NCI-H1930 (cell line): Measurements from ENCODE around the gene CHRFAM7A.
"Not testable (repeated sequence)": the region's sequence is repeated elsewhere in the genome, so short reads cannot be mapped to it uniquely, and the experiment has no call there.

Experiments
- DNase-seq, 2 experiments: peaks; one replicate each; lab custom pipeline; 2025; lab: John Stamatoyannopoulos, UW

Gene CHRFAM7A

GRCh38 chr15:30392766-30393663 lies at the start of gene CHRFAM7A:
Gene CHRFAM7A (minus strand): TSS chr15:30393540. CDS start chr15:30383351, 10,189 bp downstream.
- not testable (repeated sequence) for DNase-seq

- not testable (repeated sequence) for DNase-seq
These were observed 45.0 kb upstream of the CHRFAM7A start for GRCh38 chr15:30438348-30438747.

GRCh38 chr15:30435878-30436277 lies 42.5 kb upstream of the CHRFAM7A start:
- DNase-seq: not testable (repeated sequence)

DNA sequence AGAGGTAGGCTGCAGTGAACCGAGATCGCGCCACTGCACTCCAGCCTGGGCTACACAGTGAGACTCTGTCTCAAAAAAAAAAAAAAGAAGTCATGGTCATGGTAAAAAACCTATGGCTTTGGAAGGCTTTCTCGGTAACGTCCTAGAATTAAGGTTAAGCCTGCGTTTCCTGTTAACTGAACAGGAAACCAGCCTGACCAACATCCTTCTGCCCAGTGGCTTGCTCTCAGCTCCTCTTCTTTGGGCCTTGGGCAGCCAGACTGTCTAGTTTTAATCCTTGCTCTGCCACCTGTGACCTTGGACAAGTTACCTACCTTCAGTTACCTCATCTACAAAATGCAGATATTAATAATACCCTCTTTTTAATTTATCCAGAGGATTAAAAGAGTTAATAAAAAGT lies 27.4 kb upstream of the CHRFAM7A start:
- not testable (repeated sequence) for DNase-seq

- DNase-seq: not testable (repeated sequence)
These were observed 20.8 kb upstream of the CHRFAM7A start, which contains the start of gene GOLGA8R for GRCh38 chr15:30414160-30414559. Gene GOLGA8R (minus strand): TSS chr15:30414260. CDS start chr15:30414162, 98 bp downstream.

DNA sequence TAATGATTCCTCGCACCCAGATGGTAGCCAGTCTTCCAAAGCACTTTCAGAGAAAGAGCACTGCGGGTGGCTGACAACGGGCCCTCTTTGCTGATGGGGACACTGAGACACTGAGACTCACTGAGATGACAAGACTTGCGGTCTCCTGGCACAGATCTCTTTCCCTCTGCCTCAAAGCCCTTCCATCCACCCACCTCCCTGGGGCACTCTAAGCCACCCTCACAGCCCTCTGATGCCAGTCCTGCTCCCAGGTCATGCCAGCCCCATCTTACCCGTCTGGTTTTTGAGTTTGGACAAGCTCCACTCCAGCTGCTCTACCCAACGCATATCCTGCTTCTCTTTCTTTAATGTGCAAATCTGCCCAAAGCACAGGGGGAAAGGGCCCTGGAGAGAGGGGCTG lies 14.3 kb upstream of the CHRFAM7A start:
- not testable (repeated sequence) for DNase-seq

DNA sequence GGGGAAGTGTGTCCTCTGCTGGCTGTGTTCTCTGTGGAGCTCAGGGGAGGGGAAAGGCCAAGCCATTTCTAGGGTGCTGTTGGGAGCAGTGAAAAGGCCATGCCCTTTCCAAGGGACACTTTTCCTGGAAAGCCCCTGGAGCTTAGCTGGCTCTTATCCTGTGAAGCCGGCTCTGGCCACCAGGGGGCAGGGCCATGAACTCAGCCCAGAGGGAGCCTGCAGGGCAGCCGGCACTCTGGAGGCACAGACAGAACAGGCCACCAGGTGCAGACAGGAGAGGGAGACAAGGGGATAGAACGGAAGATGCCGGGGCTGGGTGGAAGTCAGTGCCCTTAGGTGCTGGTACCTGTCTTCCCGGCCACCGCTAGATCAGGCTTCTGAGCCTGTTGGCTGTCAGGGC lies 5.6 kb upstream of the CHRFAM7A start:
- DNase-seq: not testable (repeated sequence)

GRCh38 chr15:30393664-30393991 lies 288 bp upstream of the CHRFAM7A start:
- DNase-seq: not testable (repeated sequence)

DNA sequence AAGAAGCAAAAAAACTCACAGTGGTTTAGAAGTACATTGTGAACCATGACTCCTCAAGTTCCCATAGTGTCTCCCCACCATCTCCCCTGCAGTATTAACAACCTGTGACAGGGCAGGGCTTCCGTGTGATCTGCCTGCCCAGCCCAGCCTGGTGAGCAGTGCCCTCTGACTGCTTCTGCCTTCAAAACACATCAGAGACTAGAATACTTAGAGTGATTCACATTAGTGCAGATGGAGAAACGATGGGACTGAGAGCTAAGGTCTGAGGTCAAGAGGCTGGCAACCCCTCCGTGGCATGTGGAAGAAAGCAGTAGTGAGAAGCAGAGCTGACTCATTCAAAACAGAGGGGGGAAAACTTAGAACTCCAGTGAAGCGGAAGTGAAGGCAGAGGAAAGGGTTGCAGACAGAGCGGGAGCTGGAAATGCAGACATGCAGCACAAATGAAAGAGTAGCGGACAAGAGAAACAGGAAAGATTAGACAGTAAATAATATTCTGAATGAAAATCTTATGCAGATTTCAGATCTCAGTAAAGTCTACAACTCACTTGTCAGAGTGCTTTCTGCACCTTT lies 6.9 kb downstream of the CHRFAM7A start:
- not testable (repeated sequence) for DNase-seq

DNA sequence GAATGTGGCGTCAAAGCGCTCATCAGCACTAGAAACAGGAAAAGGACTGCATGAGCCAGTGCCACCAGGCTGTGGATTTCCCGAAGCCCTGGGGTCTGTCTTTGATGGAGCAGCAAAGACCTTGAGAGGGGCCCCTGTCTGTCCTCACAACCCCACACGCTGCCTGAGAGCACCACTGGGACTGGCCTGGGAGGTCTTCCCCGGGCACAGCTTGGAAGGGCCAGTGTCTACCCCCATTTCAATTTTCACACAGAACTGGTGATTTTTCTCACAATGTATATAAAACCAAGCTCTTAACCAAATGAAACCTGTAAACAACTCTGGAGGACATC lies 16.3 kb downstream of the CHRFAM7A start:
- DNase-seq: not testable (repeated sequence)

- not testable (repeated sequence) for DNase-seq
These were observed 16.8 kb downstream of the CHRFAM7A start for GRCh38 chr15:30376375-30377081.

- not testable (repeated sequence) for DNase-seq
These were observed 17.5 kb downstream of the CHRFAM7A start for GRCh38 chr15:30375872-30376271.

- DNase-seq: not testable (repeated sequence)
These were observed 18.5 kb downstream of the CHRFAM7A start for GRCh38 chr15:30374862-30375261.

DNA sequence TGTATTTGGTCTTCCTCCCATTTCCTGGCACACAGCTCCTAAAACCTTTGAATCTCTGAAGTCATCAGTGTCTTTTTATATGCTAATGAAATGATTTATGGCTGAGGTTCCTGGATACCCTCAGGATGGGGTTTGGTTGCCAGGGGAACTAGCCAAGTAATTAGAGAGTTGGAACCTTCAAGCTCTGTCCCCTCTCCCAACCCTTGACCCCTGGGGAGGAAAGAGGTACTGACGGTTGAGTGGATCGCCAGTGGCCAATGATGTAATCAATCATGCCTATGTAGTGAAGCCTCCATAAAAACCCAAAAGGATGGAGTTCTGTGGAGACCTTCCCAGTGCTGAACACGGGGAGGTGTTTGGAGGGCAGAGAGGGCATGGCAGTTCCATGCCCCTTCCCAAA lies 25.1 kb downstream of the CHRFAM7A start:
- DNase-seq: not testable (repeated sequence)

GRCh38 chr15:30367246-30367645 lies 26.1 kb downstream of the CHRFAM7A start:
- DNase-seq: not testable (repeated sequence)

- not testable (repeated sequence) for DNase-seq
These were observed 31.9 kb downstream of the CHRFAM7A start for GRCh38 chr15:30361404-30361803.

- not testable (repeated sequence) for DNase-seq
These were observed 32.4 kb downstream of the CHRFAM7A start for GRCh38 chr15:30360990-30361389.

DNA sequence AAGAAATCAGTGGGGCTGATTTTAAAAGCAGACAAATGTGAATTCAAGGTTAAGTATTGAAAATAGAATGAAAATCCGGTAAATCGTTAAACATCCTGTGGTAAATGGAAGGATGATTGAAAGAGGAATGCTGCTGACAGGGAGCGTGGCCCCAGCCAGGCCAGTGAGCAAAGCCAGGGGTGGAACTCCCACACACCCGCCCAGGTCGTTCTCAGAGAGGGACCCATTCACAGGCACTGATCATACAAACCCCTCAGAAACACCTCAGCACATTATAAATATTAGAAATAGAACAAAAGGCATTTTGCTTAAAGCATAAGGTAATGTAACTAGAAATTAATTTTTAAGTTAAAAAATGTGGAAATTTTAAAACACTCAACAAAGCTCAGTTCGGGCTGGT lies 38.3 kb downstream of the CHRFAM7A start:
- not testable (repeated sequence) for DNase-seq

- not testable (repeated sequence) for DNase-seq
These were observed 43.5 kb downstream of the CHRFAM7A start for GRCh38 chr15:30349803-30350202.

GRCh38 chr15:30336584-30336983 lies 56.8 kb downstream of the CHRFAM7A start:
- not testable (repeated sequence) for DNase-seq

DNA sequence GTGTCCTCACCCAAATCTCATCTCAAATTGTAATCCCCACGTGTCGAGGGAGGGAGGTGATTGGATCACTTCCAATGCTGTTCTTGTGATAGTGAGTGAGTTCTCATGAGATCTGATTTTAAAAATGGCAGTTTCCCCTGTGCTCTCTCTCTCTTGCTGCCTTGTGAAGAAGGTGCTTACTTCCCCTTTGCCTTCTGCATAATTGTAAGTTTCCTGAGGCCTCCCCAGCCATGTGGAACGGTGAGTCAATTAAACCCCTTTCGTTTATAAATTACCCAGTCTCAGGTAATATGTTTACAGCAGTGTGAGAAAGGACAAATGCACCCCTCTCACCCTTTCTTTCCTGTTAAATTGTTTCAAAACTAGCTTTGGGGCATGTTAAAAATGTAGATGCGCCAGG lies 59.2 kb downstream of the CHRFAM7A start:
- DNase-seq: not testable (repeated sequence)

GRCh38 chr15:30326145-30326544 lies 67.2 kb downstream of the CHRFAM7A start:
- not testable (repeated sequence) for DNase-seq
